ENCODE results near the gene LPAR1. TPM values are rescaled to one million over a fixed set of nuclear protein-coding genes. Genes with fewer than 3 reads are reported as not detected.

Gene LPAR1
- total RNA-seq, 3 donors from 2014 or later, result 0.13 to 0.22 (median 0.15) TPM

- Mint-ChIP-seq H3K4me3 (no peak overlapping the region), H3K27me3 (ENCODE audit: low read depth) (no peaks in the 10 kb centered on the region), H3K36me3 (ENCODE audit: insufficient read depth) (no peaks in the 10 kb centered on the region), H3K9me3 (peaks cover 6% of the 10 kb centered on the region), H3K4me1 (ENCODE audit: low read depth) (no peaks in the 10 kb centered on the region)
- DNase-seq (no peak), ATAC-seq (no peak)
Observed at GRCh38 chr9:110918316-110919049, 119.8 kb downstream of the LPAR1 start.

GRCh38 chr9:110916403-110916802 is 121.9 kb downstream of the LPAR1 start:
- ATAC-seq (no peak), DNase-seq (no peak)
- H3K27me3 Mint-ChIP-seq (ENCODE audit: low read depth), result no peaks in the 10 kb centered on the region
- peaks cover 7% of the 10 kb centered on the region for H3K9me3 Mint-ChIP-seq
- no peak overlapping the region for H3K4me3 Mint-ChIP-seq
- no peaks in the 10 kb centered on the region for H3K36me3 Mint-ChIP-seq (ENCODE audit: insufficient read depth)
- H3K4me1 Mint-ChIP-seq (ENCODE audit: low read depth), result no peaks in the 10 kb centered on the region

GRCh38 chr9:110912419-110913291 is 125.6 kb downstream of the LPAR1 start:
- no peak for ATAC-seq
- no peak for DNase-seq
- Mint-ChIP-seq H3K4me3 (no peak overlapping the region), H3K36me3 (ENCODE audit: insufficient read depth) (no peaks in the 10 kb centered on the region), H3K9me3 (peaks cover 21% of the 10 kb centered on the region), H3K27me3 (ENCODE audit: low read depth) (no peaks in the 10 kb centered on the region), H3K4me1 (ENCODE audit: low read depth) (no peaks in the 10 kb centered on the region)

DNA sequence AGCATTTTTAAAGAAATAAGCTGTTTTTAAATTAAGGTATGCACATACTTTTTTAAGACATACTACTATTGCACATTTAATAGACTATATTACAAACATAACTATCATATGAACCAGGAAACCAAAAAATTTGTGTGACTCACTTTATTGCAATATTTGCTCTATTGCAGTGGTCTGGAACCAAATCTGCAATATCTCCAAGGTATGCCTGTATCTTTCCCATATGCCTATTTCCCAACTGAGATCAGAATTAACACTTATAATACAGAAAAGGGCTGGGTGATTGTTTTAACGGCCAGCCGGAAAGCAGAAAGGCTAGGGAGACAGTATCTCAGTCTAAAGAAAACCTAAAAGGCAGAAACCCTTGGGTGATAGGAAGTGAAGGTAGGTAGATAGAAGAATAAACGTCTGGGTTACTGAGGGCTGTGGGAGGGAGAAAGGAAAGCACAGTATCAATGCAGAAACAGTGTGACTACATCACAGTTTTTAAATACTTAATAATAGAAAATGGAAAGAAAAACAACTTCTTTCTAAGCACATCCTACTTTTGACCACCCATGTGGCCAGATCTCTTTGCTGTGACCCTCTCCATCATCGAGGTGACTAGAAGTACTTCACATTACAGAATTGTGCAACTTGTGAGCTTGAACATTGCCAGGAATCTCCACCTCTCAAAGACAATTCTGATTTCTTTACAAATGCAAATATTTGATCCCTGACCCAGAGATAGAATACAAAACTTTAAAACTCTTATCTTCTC is 126.4 kb downstream of the LPAR1 start:
- H3K4me1 Mint-ChIP-seq (ENCODE audit: low read depth), result no peaks in the 10 kb centered on the region
- ATAC-seq, result no peak
- no peak overlapping the region for H3K4me3 Mint-ChIP-seq
- no peak for DNase-seq
- H3K9me3 Mint-ChIP-seq, result peaks cover 21% of the 10 kb centered on the region
- no peaks in the 10 kb centered on the region for H3K36me3 Mint-ChIP-seq (ENCODE audit: insufficient read depth)
- no peaks in the 10 kb centered on the region for H3K27me3 Mint-ChIP-seq (ENCODE audit: low read depth)

GRCh38 chr9:110908894-110909293 is 129.4 kb downstream of the LPAR1 start:
- H3K9me3 Mint-ChIP-seq, result peaks cover 22% of the 10 kb centered on the region
- H3K4me3 Mint-ChIP-seq, result no peak overlapping the region
- no peak for ATAC-seq
- H3K27me3 Mint-ChIP-seq (ENCODE audit: low read depth), result no peaks in the 10 kb centered on the region
- H3K4me1 Mint-ChIP-seq (ENCODE audit: low read depth), result no peaks in the 10 kb centered on the region
- no peaks in the 10 kb centered on the region for H3K36me3 Mint-ChIP-seq (ENCODE audit: insufficient read depth)
- DNase-seq, result no peak

GRCh38 chr9:110900917-110901316 is 137.4 kb downstream of the LPAR1 start:
- H3K4me3 Mint-ChIP-seq, result no peak overlapping the region
- H3K27me3 Mint-ChIP-seq (ENCODE audit: low read depth), result peaks cover 1% of the 10 kb centered on the region
- H3K36me3 Mint-ChIP-seq (ENCODE audit: insufficient read depth), result no peaks in the 10 kb centered on the region
- ATAC-seq, result no peak
- peaks cover 28% of the 10 kb centered on the region for H3K9me3 Mint-ChIP-seq
- DNase-seq, result no peak
- no peaks in the 10 kb centered on the region for H3K4me1 Mint-ChIP-seq (ENCODE audit: low read depth)

- no peak for ATAC-seq
- peaks cover 1% of the 10 kb centered on the region for H3K27me3 Mint-ChIP-seq (ENCODE audit: low read depth)
- peaks cover 28% of the 10 kb centered on the region for H3K9me3 Mint-ChIP-seq
Observed at GRCh38 chr9:110900456-110900855, 137.8 kb downstream of the LPAR1 start.

GRCh38 chr9:110898866-110899265 is 139.4 kb downstream of the LPAR1 start:
- no peak for ATAC-seq
- H3K27me3 Mint-ChIP-seq (ENCODE audit: low read depth), result peaks cover 1% of the 10 kb centered on the region
- no peak for DNase-seq
- peaks cover 24% of the 10 kb centered on the region for H3K9me3 Mint-ChIP-seq
- no peaks in the 10 kb centered on the region for H3K36me3 Mint-ChIP-seq (ENCODE audit: insufficient read depth)
- no peak overlapping the region for H3K4me3 Mint-ChIP-seq
- H3K4me1 Mint-ChIP-seq (ENCODE audit: low read depth), result no peaks in the 10 kb centered on the region

More at GRCh38 chr9:110900456-110900855, 137.8 kb downstream of the LPAR1 start:
- Mint-ChIP-seq H3K4me3 (no peak overlapping the region), H3K4me1 (ENCODE audit: low read depth) (no peaks in the 10 kb centered on the region), H3K36me3 (ENCODE audit: insufficient read depth) (no peaks in the 10 kb centered on the region)
- no peak for DNase-seq

GRCh38 chr9:110898358-110898757 is 139.9 kb downstream of the LPAR1 start:
- Mint-ChIP-seq H3K4me1 (ENCODE audit: low read depth) (no peaks in the 10 kb centered on the region), H3K9me3 (peaks cover 23% of the 10 kb centered on the region), H3K36me3 (ENCODE audit: insufficient read depth) (no peaks in the 10 kb centered on the region), H3K4me3 (no peak overlapping the region), H3K27me3 (ENCODE audit: low read depth) (peaks cover 1% of the 10 kb centered on the region)
- DNase-seq (no peak), ATAC-seq (no peak)

- ATAC-seq (no peak), DNase-seq (no peak)
- peaks cover under 1% of the 10 kb centered on the region for H3K27me3 Mint-ChIP-seq (ENCODE audit: low read depth)
- peaks cover 19% of the 10 kb centered on the region for H3K9me3 Mint-ChIP-seq
- H3K4me1 Mint-ChIP-seq (ENCODE audit: low read depth), result no peaks in the 10 kb centered on the region
- H3K4me3 Mint-ChIP-seq, result no peak overlapping the region
- no peaks in the 10 kb centered on the region for H3K36me3 Mint-ChIP-seq (ENCODE audit: insufficient read depth)
Observed at GRCh38 chr9:110897943-110898342, 140.3 kb downstream of the LPAR1 start.

DNA sequence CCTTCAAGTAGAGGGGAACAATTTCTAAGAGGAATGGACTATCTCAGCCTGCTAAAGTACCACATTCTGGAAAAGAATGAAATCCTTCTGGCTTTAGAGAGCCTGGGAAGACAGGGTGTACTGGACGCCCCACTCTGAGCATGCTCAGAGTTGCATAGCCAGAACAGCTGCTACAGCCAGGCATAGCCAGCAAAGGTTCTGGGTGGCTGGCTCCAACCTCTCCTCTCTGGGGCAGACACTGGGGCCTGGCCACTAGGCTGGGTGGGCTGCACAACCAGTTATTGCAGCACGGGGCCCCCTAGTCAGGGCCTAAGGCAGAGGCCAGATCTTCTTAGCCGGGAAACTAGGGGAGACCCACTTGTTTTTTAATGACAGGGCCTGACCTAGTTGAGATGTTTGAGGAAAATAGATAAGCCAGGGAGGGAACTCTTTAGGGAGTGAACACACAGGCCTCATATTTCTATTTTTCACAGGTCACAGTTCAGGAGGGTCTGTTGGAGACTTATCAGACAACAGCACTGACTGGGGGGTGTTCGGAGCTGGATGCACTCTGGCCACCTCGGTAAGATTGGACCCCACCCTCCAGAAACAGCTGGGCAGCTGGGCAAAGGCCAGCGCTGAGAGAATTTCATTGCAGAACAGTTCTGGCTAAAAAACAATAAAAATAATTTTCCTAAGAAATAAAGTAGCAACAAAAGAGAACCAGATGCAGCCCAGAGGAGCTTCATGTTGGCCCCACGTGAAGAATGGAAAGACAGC is 142.9 kb downstream of the LPAR1 start:
- Mint-ChIP-seq H3K27me3 (ENCODE audit: low read depth) (no peaks in the 10 kb centered on the region), H3K4me1 (ENCODE audit: low read depth) (no peaks in the 10 kb centered on the region), H3K4me3 (no peak overlapping the region), H3K36me3 (ENCODE audit: insufficient read depth) (no peaks in the 10 kb centered on the region), H3K9me3 (peaks cover 3% of the 10 kb centered on the region)
- ATAC-seq (no peak), DNase-seq (no peak)

GRCh38 chr9:110894731-110895130 is 143.5 kb downstream of the LPAR1 start:
- no peak for DNase-seq
- no peak for ATAC-seq
- H3K9me3 Mint-ChIP-seq, result peaks cover 3% of the 10 kb centered on the region
- no peak overlapping the region for H3K4me3 Mint-ChIP-seq
- no peaks in the 10 kb centered on the region for H3K4me1 Mint-ChIP-seq (ENCODE audit: low read depth)
- H3K36me3 Mint-ChIP-seq (ENCODE audit: insufficient read depth), result no peaks in the 10 kb centered on the region
- H3K27me3 Mint-ChIP-seq (ENCODE audit: low read depth), result no peaks in the 10 kb centered on the region

- Mint-ChIP-seq H3K9me3 (no peaks in the 10 kb centered on the region), H3K27me3 (ENCODE audit: low read depth) (no peaks in the 10 kb centered on the region), H3K4me1 (ENCODE audit: low read depth) (no peaks in the 10 kb centered on the region), H3K36me3 (ENCODE audit: insufficient read depth) (no peaks in the 10 kb centered on the region), H3K4me3 (no peak overlapping the region)
- ATAC-seq (no peak), DNase-seq (no peak)
Observed at GRCh38 chr9:110892689-110893088, 145.6 kb downstream of the LPAR1 start.

GRCh38 chr9:110891760-110892159 is 146.5 kb downstream of the LPAR1 start:
- ATAC-seq (no peak), DNase-seq (no peak)
- no peak overlapping the region for H3K4me3 Mint-ChIP-seq
- H3K27me3 Mint-ChIP-seq (ENCODE audit: low read depth), result no peaks in the 10 kb centered on the region
- no peaks in the 10 kb centered on the region for H3K4me1 Mint-ChIP-seq (ENCODE audit: low read depth)
- H3K36me3 Mint-ChIP-seq (ENCODE audit: insufficient read depth), result no peaks in the 10 kb centered on the region
- H3K9me3 Mint-ChIP-seq, result no peaks in the 10 kb centered on the region

Data from activated T-cell treated with anti-CD3 and anti-CD28 coated beads, Interleukin-2, amount 50 U/mL, for 4 hours (primary cell).